Ramos (cell line): ENCODE results near the gene GCNT3.
"Not testable (repeated sequence)": the region's sequence is repeated elsewhere in the genome, so short reads cannot be mapped to it uniquely, and the experiment has no call there.

Experiments
- in situ Hi-C: fragments of 300-500 bp; cut with MboI; formaldehyde crosslinking; loops from one replicate; pipeline ENCODE4 v1.14.3; 2022; ENCODE audit warnings: low sequenced_read_pairs; ENCODE audit not compliant: unreplicated experiment

Gene GCNT3

DNA sequence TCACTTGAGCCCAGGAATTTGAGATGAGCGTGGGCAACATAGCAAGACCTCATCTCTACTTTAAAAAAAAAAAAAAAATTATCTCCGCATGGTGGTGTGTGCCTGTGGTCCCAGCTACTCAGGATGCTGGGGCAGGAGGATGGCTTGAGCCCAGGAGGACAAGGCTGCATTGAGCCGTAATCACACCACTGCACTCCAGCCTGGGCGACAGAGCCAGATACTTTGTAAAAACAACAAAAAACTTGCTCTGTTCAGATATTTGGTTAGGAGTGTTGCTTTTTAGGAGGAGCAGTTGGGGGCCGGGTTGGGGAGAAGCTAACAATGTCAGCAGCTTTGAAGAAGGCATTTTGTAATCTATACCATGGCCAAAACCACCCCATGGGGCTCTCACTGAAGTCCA is 4.1 kb downstream of the GCNT3 start:
- in situ Hi-C loops: no loop called here

DNA sequence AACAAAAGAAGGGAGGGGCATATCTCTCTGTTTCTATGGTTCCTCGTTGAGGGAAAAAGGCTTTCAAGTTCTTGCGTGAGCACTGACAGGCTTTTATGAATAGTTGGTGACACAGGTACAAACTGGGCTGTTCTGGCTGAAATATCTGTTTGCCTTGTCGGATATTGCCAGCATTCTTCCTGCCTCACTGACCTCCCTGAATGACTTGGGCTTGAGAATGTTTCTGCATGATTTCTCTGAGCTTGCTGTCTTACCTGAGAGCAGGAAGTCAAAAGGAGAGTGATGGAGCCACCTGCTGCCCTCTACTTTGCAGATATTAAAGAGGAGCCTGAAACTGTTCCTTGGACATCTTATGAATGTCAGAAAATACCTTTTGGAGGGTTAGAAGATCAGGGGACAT is 4.8 kb downstream of the GCNT3 start:
- in situ Hi-C loops: no loop called here

DNA sequence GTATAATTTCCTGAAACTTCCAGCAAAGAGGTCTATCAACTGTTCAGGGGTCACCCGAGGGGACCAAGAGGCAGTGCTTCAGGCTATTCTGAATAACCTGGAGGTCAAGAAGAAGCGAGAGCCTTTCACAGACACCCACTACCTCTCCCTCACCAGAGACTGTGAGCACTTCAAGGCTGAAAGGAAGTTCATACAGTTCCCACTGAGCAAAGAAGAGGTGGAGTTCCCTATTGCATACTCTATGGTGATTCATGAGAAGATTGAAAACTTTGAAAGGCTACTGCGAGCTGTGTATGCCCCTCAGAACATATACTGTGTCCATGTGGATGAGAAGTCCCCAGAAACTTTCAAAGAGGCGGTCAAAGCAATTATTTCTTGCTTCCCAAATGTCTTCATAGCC is 6.8 kb downstream of the GCNT3 start:
- in situ Hi-C loops: no loop called here

DNA sequence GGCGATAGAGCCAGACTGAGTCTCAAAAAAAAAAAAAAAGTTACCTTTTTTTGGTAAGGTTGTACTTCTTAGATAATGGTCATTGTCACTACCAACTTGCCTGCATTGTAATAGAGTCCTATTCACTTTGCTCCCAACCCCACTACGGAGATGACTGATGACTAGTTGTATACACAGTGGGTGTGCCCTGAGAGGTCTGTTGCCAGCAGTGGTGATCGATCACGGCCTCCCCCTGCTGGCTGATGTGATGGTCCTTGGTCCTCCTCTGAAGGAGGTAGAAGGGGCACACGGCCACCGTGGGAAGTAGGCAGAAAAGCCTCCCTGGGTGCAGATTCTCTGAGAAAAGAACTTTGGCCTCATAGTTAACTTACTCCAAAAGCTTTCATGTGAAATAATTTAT is 10.7 kb downstream of the GCNT3 start:
- in situ Hi-C loops: no loop called here

DNA sequence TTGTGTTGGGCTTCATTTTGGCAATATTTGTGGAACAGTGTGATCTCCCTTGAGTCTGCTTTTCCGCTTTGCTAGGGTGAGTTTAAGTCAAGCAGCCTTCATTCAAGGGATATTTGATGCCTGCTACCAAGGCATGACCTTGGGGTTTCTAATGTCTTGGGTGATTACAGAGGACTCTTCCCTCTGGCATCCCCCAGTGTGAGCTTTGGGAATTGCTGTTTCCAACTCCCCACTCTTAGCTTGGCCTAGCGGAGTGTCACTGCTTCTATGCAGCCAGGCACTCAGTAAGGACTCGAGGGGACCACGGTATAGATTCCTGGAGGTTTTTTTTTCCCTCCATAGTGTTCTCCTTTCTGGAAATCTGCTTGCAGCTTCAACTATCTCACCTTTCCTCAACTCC is 21.1 kb downstream of the GCNT3 start:
- in situ Hi-C loops: no loop called here

DNA sequence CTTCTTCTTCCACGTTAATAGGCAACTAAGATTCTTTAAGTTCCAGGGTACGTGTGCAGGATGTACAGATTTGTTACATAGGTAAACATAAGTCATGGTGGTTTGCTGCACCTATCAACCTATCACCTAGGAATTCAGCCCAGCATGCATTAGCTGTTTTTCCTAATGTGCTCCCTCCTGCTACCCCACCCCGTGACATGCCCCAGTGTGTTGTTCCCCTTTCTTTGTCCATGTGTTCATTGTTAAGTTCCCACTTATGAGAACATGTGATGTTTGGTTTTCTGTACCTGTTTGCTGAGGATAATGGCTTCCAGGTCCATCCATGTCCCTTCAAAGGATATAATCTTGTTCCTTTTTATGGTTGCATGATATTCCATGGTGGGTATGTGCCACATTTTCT is 24.6 kb downstream of the GCNT3 start:
- in situ Hi-C loops: no loop called here

DNA sequence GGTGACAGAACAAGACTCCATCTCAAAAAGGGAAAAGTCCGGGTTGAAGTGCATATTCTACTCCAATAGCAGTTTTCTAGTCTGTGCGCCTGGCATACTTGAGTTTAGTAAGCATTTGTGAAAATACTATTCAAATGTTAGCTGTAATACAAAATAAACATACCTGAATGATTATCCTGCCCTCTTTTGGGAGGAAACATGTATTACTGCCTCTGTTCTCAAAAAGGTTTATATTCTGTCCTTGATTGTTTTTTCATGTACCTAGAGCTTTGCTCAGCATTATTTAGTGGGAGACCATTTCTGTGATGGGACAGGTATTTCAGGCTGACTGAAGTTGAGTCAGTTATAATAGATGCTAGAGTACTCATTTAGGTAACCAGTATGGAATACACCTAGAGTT is 25.9 kb downstream of the GCNT3 start:
- in situ Hi-C loops: not testable (repeated sequence)

DNA sequence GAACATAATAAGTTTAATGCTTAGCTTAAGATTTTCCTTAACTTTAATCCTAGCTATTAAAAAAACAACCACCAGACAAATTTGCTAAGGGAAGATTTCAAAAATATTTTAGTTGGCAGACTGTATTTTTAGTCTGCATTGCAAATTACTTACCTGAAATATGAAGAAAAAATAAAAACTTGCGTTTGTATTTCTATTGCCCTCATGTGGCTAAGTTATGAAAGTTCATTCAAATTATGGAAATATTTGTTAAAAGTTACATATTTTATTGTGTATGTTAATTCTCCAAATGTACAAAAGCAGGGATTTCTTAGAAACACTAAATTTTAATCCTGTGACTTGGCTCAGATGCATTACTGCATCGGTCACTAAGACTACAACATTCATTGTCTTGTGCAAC is 30.8 kb downstream of the GCNT3 start:
- in situ Hi-C loops: no loop called here

DNA sequence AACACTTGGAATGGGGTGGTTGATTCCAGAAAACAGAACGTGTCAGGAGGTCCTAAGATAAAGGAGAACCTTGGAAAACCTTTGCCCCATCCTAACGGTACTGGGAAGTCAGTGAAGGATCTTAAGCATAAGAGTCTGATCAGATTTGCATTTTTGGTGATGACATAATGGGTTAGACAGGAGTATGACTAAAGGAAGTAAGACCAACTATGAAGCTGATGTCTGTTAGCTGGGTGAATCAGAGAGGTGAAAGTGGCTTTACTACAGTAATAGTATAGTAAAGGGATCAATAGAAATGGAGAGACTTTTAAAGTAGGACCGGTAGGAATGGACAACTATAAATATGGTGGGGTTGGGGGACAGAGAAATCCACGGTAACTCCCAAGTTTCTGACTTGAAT is 33.2 kb downstream of the GCNT3 start:
- in situ Hi-C loops: no loop called here

DNA sequence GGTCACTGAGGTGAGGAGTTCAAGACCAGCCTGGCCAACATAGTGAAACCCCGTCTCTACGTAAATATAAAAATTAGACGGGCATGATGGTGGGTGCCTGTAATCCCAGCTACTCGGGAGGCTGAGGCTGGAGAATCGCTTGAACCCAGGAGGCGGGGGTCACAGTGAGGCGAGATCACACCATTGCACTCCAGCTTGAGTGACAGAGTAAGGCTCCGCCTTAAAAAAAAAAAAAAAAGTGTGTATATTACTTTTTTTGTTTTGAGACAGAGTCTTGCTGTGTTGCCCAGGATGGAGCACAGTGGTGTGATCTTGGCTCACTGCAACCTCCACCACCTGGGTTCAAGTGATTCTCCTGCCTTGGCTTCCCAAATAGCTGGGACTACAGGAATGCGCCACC is 34.2 kb downstream of the GCNT3 start:
- in situ Hi-C loops: not testable (repeated sequence)

DNA sequence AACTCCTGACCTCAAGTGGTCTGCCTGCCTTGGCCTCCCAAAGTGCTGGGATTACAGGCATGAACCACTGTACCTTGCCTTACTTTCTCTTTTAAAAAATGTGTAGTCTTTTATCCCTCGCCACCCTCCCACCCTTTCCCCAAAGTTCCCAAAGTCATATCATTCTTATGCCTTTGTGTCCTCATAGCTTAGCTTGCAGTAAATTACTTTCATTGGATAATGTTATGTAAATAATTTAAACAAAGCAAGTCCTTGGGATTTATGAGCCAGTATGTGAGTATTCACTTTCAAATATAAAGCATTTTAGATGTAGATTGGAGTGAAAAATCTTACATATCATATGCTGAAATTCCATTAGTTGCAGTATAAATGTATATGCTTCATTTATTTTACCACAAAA is 34.7 kb downstream of the GCNT3 start:
- in situ Hi-C loops: no loop called here

DNA sequence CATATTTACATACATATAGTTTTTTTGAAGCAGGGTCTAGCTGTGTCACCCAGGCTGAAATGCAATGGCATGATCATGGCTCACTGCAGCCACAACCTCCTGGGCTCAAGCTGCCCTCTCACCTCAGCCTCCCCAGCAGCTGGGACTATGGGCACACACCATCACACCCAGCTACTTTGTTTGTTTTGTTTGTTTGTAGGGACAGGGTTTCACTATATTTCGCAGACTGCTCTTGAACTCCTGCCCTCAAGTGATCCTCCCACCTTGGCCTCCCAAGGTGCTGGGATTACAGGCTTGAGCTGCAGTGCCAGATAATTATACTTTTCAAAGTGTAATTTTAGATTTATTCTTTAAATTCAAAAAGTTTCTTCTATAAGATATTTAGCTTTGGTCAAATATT is 35.5 kb downstream of the GCNT3 start:
- in situ Hi-C loops: no loop called here

DNA sequence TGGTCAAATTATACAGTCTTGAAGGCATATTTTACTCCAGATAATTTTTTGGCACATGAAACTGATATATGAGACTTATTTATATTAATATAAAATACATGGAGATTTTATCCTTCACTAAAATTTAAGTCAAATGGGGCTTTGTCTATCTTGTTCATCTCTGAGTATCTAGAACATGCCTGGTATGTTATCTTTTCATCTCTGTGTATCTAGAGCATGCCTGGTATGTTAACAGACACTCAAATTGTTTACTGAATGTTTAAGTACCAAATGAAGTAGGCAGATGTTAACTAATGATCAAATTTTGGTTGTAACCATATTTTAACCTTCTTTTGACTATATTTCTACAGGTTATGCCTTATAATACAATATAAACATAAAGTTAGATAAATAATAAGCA is 38.0 kb downstream of the GCNT3 start:
- in situ Hi-C loops: no loop called here

DNA sequence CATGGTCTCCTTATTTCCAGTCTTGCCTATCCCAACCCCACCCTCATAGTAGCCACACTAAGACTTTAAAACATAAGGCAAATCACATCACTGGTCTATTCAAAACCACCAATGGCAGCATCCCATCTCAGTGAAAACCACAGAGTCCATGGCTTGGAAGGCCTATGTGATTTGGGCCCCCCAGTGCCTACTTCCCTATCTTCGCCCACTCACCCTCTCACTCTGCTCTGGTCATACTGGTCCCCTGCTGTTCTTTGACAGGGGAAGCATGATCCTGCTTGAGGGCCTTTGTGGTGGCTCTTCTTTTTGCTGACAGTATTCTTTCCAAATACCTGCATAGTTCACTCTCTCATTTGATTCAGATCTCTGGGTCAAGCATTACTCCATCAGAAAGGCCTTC is 42.5 kb downstream of the GCNT3 start:
- in situ Hi-C loops: no loop called here

DNA sequence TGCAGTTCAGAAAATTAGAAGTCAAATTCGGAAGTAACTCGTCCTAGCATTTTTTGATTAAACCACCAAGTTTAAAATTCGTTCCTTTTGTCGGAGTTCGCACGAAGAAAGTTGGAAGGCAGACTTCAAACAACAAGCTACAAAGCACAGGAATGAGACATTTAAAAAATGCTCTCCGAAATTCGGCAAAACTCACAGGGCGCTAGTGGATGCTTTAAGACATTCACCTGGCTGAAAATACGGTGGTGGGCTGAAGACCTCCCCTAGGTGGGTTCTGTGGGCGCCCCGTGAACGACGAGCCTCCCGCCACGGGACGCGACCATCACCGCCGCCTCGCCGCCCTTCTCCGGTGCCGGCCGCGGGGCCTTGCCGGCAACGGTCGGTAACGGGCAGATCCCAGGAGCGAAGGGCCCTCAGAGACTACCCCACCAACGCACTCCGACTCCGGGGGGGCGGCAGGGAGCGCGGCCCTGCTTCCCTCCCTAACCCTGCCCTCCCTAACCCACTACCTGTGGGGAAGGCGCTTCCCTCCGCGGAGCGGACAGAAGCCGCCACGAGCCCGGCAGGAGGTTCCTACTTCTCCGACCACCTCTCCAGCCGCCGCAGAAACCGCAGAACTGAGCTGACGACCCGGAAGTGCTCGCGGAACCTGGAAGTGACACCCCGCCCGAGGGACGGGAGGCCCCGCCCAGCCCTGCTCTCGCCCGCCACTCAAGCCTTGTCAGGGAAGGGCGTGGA is 45.5 kb downstream of the GCNT3 start, which contains the start of gene GTF2A2:
Gene GTF2A2, minus strand, starts transcription at position 619 of the 738 bp plus-strand sequence. CDS start 5,238 bp downstream, outside the sequence.
- in situ Hi-C loops: no loop called here

DNA sequence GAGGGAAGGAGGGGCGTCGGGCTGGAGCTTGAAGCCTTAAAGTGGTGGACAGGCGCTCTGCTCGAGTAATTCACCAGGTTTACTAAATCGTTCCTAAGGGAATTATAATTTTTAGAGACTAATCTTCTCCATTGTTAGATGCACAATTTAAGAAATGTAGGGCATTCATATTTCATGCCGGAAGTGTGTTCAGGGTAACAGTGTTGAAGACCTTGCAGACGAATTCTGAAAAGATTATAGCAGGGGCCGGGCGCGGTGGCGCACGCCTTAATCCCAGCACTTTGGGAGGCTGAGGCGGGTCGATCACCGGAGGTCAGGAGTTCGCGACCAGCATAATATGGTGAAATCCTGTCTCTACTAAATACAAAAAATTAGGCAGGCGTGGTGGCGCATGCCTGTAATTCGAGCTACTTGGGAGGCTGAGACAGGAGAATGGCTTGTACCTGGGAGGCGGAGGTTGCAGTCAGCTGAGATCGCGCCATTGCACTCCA is 46.1 kb downstream of the GCNT3 start:
- in situ Hi-C loops: no loop called here

DNA sequence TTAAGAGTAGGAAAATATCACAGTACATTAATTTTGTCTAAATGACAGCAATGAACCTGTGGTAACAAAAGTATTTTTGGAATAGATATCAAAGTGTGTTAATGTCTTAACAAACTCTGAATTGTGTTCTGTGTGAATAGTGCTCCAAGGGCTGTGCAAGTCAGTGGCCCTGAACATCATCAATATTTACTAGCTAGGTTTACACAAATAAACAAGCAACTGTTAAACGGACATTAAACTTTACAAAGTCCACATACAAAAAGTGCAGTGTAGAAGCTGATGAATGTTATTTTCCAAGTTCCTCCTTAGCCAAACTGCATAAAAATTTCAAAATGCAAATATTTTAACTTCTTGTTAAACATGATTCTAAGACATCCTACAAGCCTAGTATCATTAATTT is 47.8 kb downstream of the GCNT3 start:
- in situ Hi-C loops: no loop called here

DNA sequence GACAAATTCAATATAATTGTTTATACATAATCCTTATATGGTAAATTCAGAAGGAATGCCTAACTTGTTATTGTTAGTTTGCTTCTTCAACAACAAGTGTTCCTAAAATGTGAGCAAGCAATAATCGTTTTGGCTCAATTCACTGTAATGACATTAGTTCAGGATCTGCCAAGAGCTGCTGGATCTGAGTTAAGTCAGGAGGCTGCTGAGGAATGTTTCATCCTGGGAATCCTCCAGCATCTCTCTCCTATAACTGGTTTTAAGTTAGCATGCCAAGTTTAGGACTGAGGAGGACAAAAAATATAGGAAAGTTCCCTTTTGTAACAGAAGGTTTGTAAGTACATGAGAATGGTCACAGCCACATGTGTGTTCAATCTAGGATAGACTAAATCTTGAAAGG is 50.7 kb downstream of the GCNT3 start:
- in situ Hi-C loops: no loop called here

DNA sequence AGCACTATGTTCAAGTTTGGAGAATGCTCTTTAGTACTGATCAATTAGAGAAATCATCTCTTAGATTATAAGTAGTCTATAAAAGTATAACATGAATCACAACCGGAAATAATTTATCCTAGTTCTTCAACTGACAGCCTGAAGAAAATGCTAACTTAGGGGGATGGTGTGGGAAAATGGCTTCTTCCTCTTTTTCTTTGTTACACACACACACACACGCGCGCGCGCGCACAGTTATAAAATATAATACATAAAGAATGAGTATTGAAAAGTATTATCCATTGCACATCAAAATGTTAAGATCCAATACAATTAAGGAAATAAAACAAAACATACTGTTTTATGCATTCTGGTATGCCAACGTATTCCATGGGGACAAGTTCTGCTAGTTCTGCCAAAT is 57.0 kb downstream of the GCNT3 start:
- in situ Hi-C loops: no loop called here
